SKM-1 (cell line): ENCODE data around the gene BAZ2B.
"Not testable (repeated sequence)": the region's sequence is repeated elsewhere in the genome, so short reads cannot be mapped to it uniquely, and the experiment has no call there.

Source experiments
- DNase-seq: peaks from one replicate; lab custom pipeline; 2025; ENCODE audit not compliant: unreplicated experiment; lab: John Stamatoyannopoulos, UW

BAZ2B gene

DNA sequence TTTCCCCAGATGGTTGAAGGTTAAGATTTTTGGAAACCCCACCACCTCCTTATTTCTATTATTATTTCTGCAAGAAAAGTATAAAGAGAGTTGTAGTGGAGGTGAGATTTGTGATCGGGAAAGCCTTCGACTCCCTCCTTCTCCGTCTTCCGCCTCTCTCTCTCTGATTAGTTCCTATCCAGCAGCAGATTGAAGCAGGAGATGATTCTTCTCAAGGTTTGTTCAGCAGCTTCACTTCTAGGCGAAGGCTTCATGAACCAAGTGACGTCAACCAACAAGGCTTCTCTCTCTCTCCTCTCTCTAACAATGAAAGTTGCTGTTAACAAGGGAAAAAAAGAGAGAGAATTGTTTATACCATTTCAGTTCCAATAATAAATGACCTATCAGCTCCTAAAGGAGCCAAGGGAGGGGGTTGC, at the start of gene BAZ2B:
Gene BAZ2B, minus strand, starts transcription at position 263 of the 416 bp plus-strand sequence. CDS start 137,829 bp downstream, outside the sequence.
- peak; percentile 52 for DNase-seq

GRCh38 chr2:159661286-159661685, 44.9 kb upstream of the BAZ2B start:
- no peak for DNase-seq

DNA sequence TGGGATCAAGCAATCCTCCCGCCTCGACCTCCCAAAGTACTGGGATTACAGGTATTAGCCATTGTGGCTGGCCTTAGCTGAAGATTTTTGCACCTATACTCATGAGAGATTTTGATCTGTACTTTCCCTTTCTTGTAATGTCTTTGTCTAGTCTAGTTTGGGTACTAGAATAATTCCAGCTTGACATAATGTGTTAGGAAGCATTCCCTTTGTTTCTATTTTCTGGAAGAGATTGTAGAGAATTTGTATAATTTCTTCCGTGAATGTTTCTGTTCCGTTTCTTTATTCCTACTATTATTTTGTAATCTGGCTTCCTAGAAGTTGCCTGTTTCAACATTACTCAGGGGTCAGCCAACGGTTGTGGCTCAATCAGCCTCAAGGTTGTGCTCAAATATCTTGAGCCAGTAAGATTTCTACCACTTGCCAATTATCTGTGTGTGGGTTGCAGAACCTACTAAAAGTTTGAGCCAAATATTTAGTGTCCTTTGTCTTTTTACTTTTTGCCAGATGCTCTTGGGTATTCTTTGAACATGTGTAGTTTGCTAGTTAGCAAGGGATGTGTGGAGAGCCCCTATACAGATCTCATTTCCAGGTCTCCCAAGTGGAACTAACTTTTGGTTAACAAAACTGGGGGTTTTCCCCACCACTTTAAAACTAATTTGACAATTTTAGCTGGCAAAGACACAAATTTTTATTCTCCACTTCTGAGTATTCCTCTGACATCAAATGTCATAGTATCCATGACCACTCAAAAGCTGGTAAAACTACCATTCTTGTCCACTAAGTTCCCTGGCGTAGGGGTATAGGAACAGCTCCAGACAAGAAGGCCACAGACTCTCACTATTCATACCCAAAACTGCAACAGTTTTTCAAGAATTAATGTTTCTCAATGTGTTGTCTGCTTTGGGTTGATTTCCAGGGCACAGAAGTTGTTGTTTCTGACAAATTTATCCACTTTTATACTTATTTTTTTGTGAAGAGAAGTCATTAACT, 42.8 kb upstream of the BAZ2B start:
- no peak for DNase-seq

DNA sequence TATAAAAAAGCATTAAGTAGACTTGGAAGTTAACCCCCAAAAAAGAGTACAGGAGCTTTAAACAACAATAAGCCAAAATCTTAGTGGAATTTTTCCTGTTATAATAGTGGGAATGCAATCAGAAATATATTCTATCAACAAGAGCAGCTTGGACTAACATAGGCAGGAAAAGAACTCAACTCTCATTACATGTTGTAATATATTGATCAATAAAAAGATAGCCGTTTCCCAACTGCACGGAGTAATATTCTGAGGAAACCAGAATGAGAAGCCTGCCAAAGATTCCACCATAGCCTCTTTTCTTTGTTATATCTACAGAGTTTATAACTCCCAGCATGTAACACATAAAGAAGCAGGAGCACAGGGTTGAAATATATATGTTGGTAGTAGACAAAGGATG, 37.6 kb upstream of the BAZ2B start:
- DNase-seq, result no peak

GRCh38 chr2:159651884-159652283, 35.5 kb upstream of the BAZ2B start:
- no peak for DNase-seq

- no peak for DNase-seq
Observed at GRCh38 chr2:159650574-159650973, 34.2 kb upstream of the BAZ2B start.

GRCh38 chr2:159648643-159649042, 32.3 kb upstream of the BAZ2B start:
- no peak for DNase-seq

GRCh38 chr2:159647667-159648066, 31.3 kb upstream of the BAZ2B start:
- DNase-seq, result no peak

- DNase-seq, result no peak
Observed at GRCh38 chr2:159640176-159640575, 23.8 kb upstream of the BAZ2B start.

GRCh38 chr2:159639712-159640111, 23.4 kb upstream of the BAZ2B start:
- no peak for DNase-seq

GRCh38 chr2:159639071-159639470, 22.7 kb upstream of the BAZ2B start:
- DNase-seq, result no peak

DNA sequence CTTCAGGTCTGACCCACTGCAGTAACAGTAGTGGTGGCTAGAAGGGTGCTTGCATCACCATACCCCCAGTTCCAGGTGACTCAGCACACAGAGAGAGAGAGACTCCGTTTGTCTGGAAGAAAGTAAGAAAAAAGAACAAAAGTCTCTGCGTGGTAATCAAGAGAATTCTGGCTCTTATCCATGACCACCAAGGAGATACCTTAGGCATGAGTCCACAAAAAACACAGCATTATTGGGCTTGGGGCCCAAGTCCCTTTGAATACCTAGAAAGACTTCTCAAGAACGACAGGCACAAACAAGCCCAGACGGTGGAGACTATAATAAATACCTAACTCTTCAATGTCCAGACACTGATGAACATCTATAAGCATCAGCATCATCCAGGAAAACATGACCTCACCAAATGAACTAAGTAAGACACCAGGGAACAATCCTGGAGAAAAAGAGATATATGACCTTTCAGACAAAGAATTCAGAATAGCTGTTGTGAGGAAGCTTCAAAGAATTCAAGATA, 21.7 kb upstream of the BAZ2B start:
- no peak for DNase-seq

DNA sequence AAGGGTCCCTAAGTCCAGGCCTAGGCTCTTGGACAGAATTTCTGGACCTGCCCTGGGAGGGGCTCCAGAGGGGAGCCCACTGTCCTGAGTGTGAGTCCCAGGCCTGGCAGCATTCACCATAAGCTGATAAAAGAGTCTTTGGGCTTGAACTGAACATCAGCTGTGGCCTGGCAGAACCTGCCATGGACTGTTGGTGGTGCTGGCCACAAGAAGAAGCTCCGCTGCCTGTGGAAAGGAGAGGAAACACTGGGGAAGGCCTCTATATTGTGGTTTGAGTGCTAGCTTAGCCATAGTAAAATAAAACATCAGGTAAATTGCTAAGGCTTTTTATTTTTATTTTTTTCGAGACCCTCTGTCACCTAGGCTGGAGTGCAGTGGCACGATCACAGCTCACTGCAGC, 20.9 kb upstream of the BAZ2B start:
- DNase-seq, result no peak

DNA sequence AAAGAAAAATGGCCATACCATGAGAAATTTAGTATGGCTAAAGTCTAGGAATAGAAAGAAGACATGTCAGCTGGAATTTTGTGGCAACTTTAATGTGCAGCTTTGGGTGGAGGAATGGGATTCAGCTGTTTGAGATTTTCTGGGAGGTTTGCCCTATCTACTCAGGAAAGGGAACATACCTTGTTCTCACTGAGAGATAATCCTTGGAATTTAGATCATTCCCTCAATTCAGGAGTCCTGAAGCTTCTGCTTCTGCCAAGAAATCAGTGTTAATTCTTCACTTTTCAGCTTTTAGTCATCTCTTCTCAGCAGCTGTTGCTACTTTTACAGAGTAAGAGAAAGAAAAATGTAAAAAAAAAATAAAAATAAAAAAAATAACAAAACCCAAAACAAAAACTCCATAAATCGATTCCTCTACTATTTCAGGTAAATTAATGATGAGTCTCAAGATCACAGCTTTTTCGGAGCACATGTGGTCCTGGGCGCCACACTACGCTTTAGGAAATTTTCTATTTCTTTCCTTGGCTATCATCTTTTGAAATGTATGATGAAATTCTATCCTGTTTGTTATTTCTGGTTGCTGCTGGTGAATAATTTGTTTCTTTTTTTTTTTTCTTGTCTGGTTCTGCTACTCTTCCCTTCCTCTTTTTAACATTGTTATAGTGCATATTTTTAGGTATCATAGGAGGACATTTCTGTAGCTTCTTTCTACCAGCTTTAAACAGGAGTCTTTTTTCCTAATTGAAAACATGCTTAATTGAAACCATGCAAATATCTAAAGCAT, 18.9 kb upstream of the BAZ2B start:
- no peak for DNase-seq

DNA sequence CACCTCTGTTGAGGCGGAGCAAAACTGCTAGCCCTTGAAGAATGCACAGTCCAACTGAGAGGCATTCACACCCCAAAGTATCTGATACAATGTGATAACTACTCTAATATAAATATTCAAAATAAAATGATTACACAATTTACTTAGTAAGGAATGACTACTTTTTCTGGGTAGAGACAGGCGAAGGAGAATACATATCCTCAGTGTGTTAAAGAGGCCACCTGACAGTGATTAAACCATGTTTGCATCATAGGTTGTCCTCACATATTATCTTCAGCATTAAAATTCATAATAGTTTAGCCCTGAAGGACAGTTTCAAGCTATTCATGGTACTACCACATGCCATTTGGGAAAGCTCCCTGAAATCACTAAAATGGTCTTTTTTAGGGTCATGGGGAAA, 16.9 kb upstream of the BAZ2B start:
- no peak for DNase-seq

GRCh38 chr2:159625628-159626027, 9.3 kb upstream of the BAZ2B start:
- not testable (repeated sequence) for DNase-seq

- no peak for DNase-seq
Observed at GRCh38 chr2:159623436-159623835, 7.1 kb upstream of the BAZ2B start.

DNA sequence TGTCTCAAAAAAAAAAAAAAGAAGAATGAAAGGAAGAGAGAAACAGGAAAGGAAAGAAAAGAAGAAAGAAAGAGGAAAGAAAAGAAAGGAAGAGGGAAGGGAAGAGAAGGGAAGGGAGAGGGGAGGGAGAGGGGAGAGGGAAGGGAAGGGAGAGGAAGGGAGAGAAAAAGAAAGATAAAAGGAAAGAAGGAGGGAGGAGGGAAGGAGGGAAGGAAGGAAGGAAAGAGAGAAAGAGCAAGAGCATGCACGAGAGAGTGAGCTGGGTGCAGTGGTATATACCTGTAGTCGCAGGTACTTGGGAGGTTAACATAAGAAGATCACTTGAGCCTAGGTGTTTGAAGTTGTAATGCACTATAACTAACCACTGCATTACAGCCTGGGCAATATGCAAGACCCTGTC, 6.6 kb upstream of the BAZ2B start:
- no peak for DNase-seq

GRCh38 chr2:159620796-159621195, 4.4 kb upstream of the BAZ2B start:
- no peak for DNase-seq

- no peak for DNase-seq
Observed at GRCh38 chr2:159617646-159618045, 1.3 kb upstream of the BAZ2B start.

DNA sequence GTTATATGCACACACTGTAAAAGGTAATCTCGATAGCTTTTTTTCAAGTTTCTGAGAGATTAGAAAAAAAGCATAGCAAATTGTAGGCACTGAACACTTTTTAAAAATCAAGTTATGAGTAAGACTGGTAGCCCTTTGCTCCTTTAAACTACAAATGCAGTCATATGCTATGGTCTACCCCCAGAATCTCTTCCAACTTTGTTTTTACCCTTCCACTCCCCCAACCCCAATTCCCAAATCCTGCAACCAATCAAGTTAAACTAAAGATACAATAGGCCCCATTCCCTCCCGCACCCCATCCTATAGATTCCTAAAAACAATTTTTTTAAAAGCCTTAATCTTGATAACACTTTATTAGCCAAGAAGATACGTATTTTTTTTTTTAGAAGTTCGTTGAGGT, 752 bp upstream of the BAZ2B start:
- no peak for DNase-seq
